Neural progenitor cell (in vitro differentiated cells): ENCODE results near the gene TOP2A. TPM values are rescaled to one million over a fixed set of nuclear protein-coding genes. Genes with fewer than 3 reads are reported as not detected.
A peak's percentile ranks its signal among the peaks of the same experiment; 100 is the strongest.

Experiments used
- DNase-seq: peaks from one replicate; pipeline ENCODE4 v3.0.0-alpha.2; 2016; ENCODE audit warnings: low spot score
- H2AFZ ChIP-seq: fragments of 200-600 bp; sonication (generic); replicated peaks from 2 replicates; pipeline ENCODE4 v1.6.1; 2016; ENCODE audit warnings: antibody characterized with exemption
- H3F3A ChIP-seq: fragments of 200-600 bp; sonication (generic); 2 replicates; pipeline ENCODE4 v1.6.1; 2016; ENCODE audit warnings: antibody characterized with exemption, low read depth
- H3K27ac ChIP-seq: fragments of 200-600 bp; sonication (generic); 2 replicates; pipeline ENCODE4 v1.5.1; 2016; ENCODE audit warnings: mild to moderate bottlenecking
- H3K27me3 ChIP-seq: fragments of 200-600 bp; sonication (generic); 2 replicates; pipeline ENCODE4 v1.6.1; 2016; ENCODE audit warnings: mild to moderate bottlenecking, moderate library complexity
- H3K36me3 ChIP-seq: fragments of 200-600 bp; sonication (generic); 2 replicates; pipeline ENCODE4 v1.5.1; 2016
- H3K4me1 ChIP-seq: fragments of 200-600 bp; sonication (generic); 2 replicates; pipeline ENCODE4 v1.6.1; 2016; ENCODE audit warnings: mixed run types
- H3K4me2 ChIP-seq: fragments of 200-600 bp; sonication (generic); 2 replicates; pipeline ENCODE4 v1.6.1; 2016
- H3K4me3 ChIP-seq: fragments of 200-600 bp; sonication (generic); 2 replicates; pipeline ENCODE4 v1.5.1; 2016
- H3K79me2 ChIP-seq: fragments of 200-600 bp; sonication (generic); 2 replicates; pipeline ENCODE4 v1.6.1; 2016; ENCODE audit warnings: low read depth
- H3K9ac ChIP-seq: fragments of 200-600 bp; sonication (generic); 2 replicates; pipeline ENCODE4 v1.6.1; 2016
- H3K9me3 ChIP-seq: fragments of 200-600 bp; sonication (generic); 2 replicates; pipeline ENCODE4 v1.5.1; 2016; ENCODE audit warnings: low read depth
- H4K20me1 ChIP-seq: fragments of 200-600 bp; sonication (generic); 2 replicates; pipeline ENCODE4 v1.6.1; 2016; ENCODE audit warnings: low read depth
- H3K27ac Mint-ChIP-seq: 3 replicates; pipeline ENCODE4 v1.8.0; 2021; ENCODE audit warnings: mixed read lengths
- H3K27me3 Mint-ChIP-seq: 2 replicates; pipeline ENCODE4 v1.8.0; 2022; ENCODE audit warnings: low read depth, mild to moderate bottlenecking, inconsistent platforms, moderate library complexity, mixed read lengths; ENCODE audit not compliant: insufficient read depth
- H3K36me3 Mint-ChIP-seq: 3 replicates; pipeline ENCODE4 v1.8.0; 2021; ENCODE audit warnings: mixed read lengths
- H3K4me1 Mint-ChIP-seq: 3 replicates; pipeline ENCODE4 v1.8.0; 2021; ENCODE audit warnings: mixed read lengths
- H3K4me3 Mint-ChIP-seq: 3 replicates; pipeline ENCODE4 v1.8.0; 2021; ENCODE audit warnings: mild to moderate bottlenecking, moderate library complexity, mixed read lengths
- H3K9me3 Mint-ChIP-seq: 3 replicates; pipeline ENCODE4 v1.8.0; 2020; ENCODE audit warnings: mixed read lengths
- EZH2 ChIP-seq: fragments of 200-600 bp; sonication (generic); IDR thresholded peaks from 2 replicates; pipeline ENCODE4 v1.6.1; 2017; ENCODE audit warnings: antibody characterized with exemption, mild to moderate bottlenecking, moderate library complexity
- EZH2phosphoT487 ChIP-seq: fragments of 200-600 bp; sonication (generic); IDR thresholded peaks from 2 replicates; pipeline ENCODE4 v1.6.1; 2017; ENCODE audit warnings: antibody characterized with exemption
- total RNA-seq: library from RNA; depleted of rRNA; stranded (reverse); fragments of >200 nt; gene quantifications from 2 replicates; pipeline ENCODE4 v1.2.3, GENCODE V29; 2015; ENCODE audit warnings: low replicate concordance
- TF ChIP-seq, protein P1 (sequence below): fragments of 200-600 bp; sonication (generic); IDR thresholded peaks from 2 replicates; pipeline ENCODE4 v1.5.1; 2017; ENCODE audit warnings: antibody characterized with exemption, mild to moderate bottlenecking

The TOP2A gene
- total RNA-seq, 1 donor from 2014 or later = 968 TPM

DNA sequence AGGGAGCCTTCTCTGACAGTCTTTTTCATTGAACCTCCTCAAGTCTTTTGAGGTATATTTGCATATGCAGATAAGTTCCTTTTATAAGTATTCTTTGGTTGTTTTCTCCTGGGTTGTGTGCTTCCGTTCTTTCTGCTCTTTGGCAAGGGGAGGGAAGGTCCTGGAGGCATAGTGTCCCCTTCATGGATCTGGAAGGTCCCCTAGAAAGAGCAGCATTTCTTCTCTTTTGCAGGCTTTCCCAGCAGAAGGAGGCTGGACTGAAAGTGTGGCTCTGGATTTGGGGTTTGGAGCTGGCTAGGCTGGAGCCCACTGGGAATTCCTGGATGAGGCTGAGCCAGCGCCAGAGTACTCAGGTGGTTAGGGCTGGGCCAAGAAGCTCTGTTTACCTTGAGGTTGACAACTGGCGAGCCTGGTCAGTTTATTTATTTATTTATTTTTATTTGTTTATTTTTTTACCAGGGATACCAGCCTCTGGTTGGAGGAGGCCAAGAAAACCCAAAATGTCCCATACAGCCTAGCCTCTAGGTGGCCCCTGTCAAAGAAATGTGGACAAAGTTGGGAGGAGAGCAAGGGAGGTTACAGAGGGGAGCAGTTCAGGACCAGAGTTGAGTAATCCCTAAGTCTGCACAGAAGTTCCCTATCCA is 5.4 kb upstream of the TOP2A start:
- peak; percentile 66 for DNase-seq
- H3K27ac Mint-ChIP-seq = peak overlapping the region; percentile 48
- H3K4me2 ChIP-seq = peak overlapping the region; percentile 89
- H4K20me1 ChIP-seq = no peaks in the 10 kb centered on the region
- peak overlapping the region; percentile 37 for H3K9ac ChIP-seq
- H3K4me1 Mint-ChIP-seq = peaks cover 31% of the 10 kb centered on the region
- peak overlapping the region; percentile 55 for H3K4me3 ChIP-seq
- no peaks in the 10 kb centered on the region for H3K27me3 ChIP-seq
- no peaks in the 10 kb centered on the region for H3K36me3 ChIP-seq
- TF ChIP-seq EZH2 = no peak
- TF ChIP-seq, protein P1, sequence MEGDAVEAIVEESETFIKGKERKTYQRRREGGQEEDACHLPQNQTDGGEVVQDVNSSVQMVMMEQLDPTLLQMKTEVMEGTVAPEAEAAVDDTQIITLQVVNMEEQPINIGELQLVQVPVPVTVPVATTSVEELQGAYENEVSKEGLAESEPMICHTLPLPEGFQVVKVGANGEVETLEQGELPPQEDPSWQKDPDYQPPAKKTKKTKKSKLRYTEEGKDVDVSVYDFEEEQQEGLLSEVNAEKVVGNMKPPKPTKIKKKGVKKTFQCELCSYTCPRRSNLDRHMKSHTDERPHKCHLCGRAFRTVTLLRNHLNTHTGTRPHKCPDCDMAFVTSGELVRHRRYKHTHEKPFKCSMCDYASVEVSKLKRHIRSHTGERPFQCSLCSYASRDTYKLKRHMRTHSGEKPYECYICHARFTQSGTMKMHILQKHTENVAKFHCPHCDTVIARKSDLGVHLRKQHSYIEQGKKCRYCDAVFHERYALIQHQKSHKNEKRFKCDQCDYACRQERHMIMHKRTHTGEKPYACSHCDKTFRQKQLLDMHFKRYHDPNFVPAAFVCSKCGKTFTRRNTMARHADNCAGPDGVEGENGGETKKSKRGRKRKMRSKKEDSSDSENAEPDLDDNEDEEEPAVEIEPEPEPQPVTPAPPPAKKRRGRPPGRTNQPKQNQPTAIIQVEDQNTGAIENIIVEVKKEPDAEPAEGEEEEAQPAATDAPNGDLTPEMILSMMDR = peak; percentile 49
- H3F3A ChIP-seq = peaks cover 17% of the 10 kb centered on the region
- H3K9me3 ChIP-seq = no peaks in the 10 kb centered on the region
- peak overlapping the region; percentile 97 for H2AFZ ChIP-seq
- H3K9me3 Mint-ChIP-seq = peaks cover 5% of the 10 kb centered on the region
- peaks cover 16% of the 10 kb centered on the region for H3K4me1 ChIP-seq
- H3K27ac ChIP-seq = peak overlapping the region; percentile 80
- H3K79me2 ChIP-seq = no peaks in the 10 kb centered on the region
- no peaks in the 10 kb centered on the region for H3K27me3 Mint-ChIP-seq
- H3K4me3 Mint-ChIP-seq = peak overlapping the region; percentile 6
- H3K36me3 Mint-ChIP-seq = no peaks in the 10 kb centered on the region

DNA sequence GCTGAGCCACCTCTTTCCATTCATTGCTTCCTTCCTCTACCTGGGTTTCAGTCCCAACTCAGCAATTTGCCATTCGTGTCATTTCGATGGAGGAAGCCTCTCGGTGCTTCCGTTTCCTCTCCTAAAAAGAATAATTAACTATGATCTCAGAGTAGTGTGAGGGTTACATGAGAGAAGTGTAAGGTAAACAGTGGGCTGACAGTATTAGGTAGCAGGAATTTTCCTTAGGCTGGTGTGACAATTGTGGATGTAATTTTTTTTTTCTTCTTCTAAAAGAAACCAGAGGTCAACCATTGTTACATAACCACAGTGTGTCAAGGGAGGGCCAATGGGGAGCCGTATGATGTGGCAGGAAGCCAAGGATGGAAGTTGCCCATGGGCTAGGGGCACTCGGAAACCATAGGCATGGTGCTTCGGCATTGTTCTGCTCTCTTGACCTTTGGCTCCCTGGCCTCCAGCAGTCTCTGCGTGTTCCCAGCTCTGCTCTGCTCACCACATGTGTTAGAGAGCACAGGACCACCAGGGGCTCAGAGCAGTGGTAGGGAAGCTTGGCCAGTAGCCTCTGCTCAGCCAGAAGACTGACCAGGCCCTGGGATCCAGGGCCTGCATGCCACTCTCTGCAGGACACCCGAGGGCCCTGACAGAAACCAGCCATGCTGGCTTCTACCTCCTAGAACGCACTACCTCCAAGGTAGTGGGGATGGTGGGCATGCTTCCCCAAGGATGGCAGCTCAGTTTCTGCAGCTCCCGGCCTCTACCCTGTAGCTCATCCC is 2.0 kb upstream of the TOP2A start:
- Histone ChIP-seq H3K27me3 (no peaks in the 10 kb centered on the region), H4K20me1 (peaks cover 24% of the 10 kb centered on the region), H3K79me2 (peaks cover 30% of the 10 kb centered on the region), H3K27ac (no peak overlapping the region), H3K36me3 (peaks cover 11% of the 10 kb centered on the region), H3K4me2 (no peak overlapping the region), H2AFZ (no peak overlapping the region), H3F3A (peaks cover 36% of the 10 kb centered on the region), H3K9ac (no peak overlapping the region), H3K4me1 (peaks cover 30% of the 10 kb centered on the region), H3K4me3 (no peak overlapping the region), H3K9me3 (no peaks in the 10 kb centered on the region)
- Mint-ChIP-seq H3K4me1 (peaks cover 42% of the 10 kb centered on the region), H3K9me3 (no peaks in the 10 kb centered on the region), H3K27ac (peak overlapping the region; percentile 35), H3K4me3 (peak overlapping the region; percentile 52), H3K36me3 (peaks cover 9% of the 10 kb centered on the region), H3K27me3 (peaks cover 2% of the 10 kb centered on the region)
- TF ChIP-seq EZH2 = no peak
- TF ChIP-seq EZH2phosphoT487 = no peak
- TF ChIP-seq, protein P1 = no peak
- peak; percentile 34 for DNase-seq

DNA sequence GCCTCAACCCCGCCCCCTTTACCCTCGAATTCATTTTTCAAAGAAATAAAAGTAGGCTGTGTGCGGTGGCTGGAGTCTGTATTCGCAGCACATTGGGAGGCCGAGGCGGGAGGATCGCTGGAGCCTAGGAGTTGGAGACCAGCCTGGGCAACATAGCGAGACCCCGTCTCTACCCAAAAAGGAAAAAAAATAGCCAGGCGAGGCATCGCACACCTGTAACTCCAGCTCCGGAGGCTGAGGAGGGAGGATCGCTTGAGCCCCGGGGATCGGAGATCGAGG is 671 bp upstream of the TOP2A start:
- Mint-ChIP-seq H3K36me3 (peaks cover 12% of the 10 kb centered on the region), H3K4me1 (peaks cover 42% of the 10 kb centered on the region), H3K27me3 (peaks cover 3% of the 10 kb centered on the region), H3K9me3 (no peaks in the 10 kb centered on the region), H3K4me3 (peak overlapping the region; percentile 98), H3K27ac (peak overlapping the region; percentile 97)
- Histone ChIP-seq H3K9ac (no peak overlapping the region), H3K4me2 (peak overlapping the region; percentile 66), H3F3A (peaks cover 43% of the 10 kb centered on the region), H3K36me3 (peaks cover 17% of the 10 kb centered on the region), H3K27me3 (no peaks in the 10 kb centered on the region), H3K4me1 (peaks cover 26% of the 10 kb centered on the region), H4K20me1 (peaks cover 38% of the 10 kb centered on the region), H3K79me2 (peaks cover 44% of the 10 kb centered on the region), H3K4me3 (peak overlapping the region; percentile 92), H2AFZ (peak overlapping the region; percentile 59), H3K27ac (no peak overlapping the region), H3K9me3 (no peaks in the 10 kb centered on the region)
- TF ChIP-seq, protein P1 = no peak
- TF ChIP-seq EZH2phosphoT487 = no peak
- TF ChIP-seq EZH2 = no peak
- DNase-seq = no peak
